CD14-positive monocyte (primary cell): ENCODE measurements around the gene ILDR1. TPM values are rescaled to one million over a fixed set of nuclear protein-coding genes. Genes with fewer than 3 reads are reported as not detected.

Experiments used
- DNase-seq, 3 donors: peaks; one replicate each; pipeline ENCODE4 v3.0.0-alpha.2; 2011 to 2022
- H2AFZ ChIP-seq: 2 replicates; pipeline ENCODE4 v1.6.0; 2012; ENCODE audit warnings: mild to moderate bottlenecking, low read depth, low read length, inconsistent platforms; ENCODE audit not compliant: insufficient read depth, poor library complexity, severe bottlenecking
- H3K27ac ChIP-seq, 2 donors: 1 replicate in 1 of 2; 2 replicates in 1 of 2; pipeline ENCODE4 v1.5.1; 2012 to 2013; ENCODE audit warnings: low read length in 2 of 2, control low read depth in 1 of 2, inconsistent platforms in 1 of 2, low read depth in 1 of 2, mild to moderate bottlenecking in 1 of 2
- H3K27me3 ChIP-seq, 2 donors: one replicate each; pipeline versions ENCODE4 v1.6.0 to v1.6.1; 2011 to 2013; ENCODE audit warnings: low read length in 2 of 2; ENCODE audit not compliant: control insufficient read depth in 2 of 2, insufficient read depth in 2 of 2
- H3K36me3 ChIP-seq, 2 donors: replicated peaks in 1 of 2; 1 replicate in 1 of 2; 2 replicates in 1 of 2; pipeline versions ENCODE4 v1.5.1 to v1.6.1; 2012 to 2013; ENCODE audit warnings: low read length in 2 of 2, control low read depth in 1 of 2, inconsistent platforms in 1 of 2, mild to moderate bottlenecking in 1 of 2; ENCODE audit not compliant: insufficient read depth in 2 of 2, control insufficient read depth in 1 of 2
- H3K4me1 ChIP-seq, 2 donors: 1 replicate in 1 of 2; 2 replicates in 1 of 2; pipeline versions ENCODE4 v1.5.1 to v1.6.1; 2012 to 2013; ENCODE audit warnings: low read length in 2 of 2, control low read depth in 1 of 2, inconsistent platforms in 1 of 2, mild to moderate bottlenecking in 1 of 2, moderate library complexity in 1 of 2; ENCODE audit not compliant: insufficient read depth in 2 of 2, control insufficient read depth in 1 of 2
- H3K4me2 ChIP-seq: replicated peaks from 2 replicates; pipeline ENCODE3; 2012; ENCODE audit warnings: low read length, moderate library complexity, mild to moderate bottlenecking; ENCODE audit not compliant: poor library complexity, severe bottlenecking; ENCODE audit errors: extremely low read depth
- H3K4me3 ChIP-seq, 3 experiments: fragments of 200-600 bp in 1 of 3; sonication (generic) in 1 of 3; replicated peaks in 1 of 3; 1 replicate in 2 of 3; 2 replicates in 1 of 3; pipeline ENCODE4 v1.5.1; 2011 to 2013; ENCODE audit warnings: low read length in 3 of 3, mild to moderate bottlenecking in 3 of 3, control low read depth in 2 of 3, low read depth in 2 of 3, inconsistent platforms in 1 of 3, moderate library complexity in 1 of 3
- H3K79me2 ChIP-seq: 2 replicates; pipeline ENCODE4 v1.6.0; 2012; ENCODE audit warnings: mild to moderate bottlenecking, control low read depth, inconsistent platforms, low read length, moderate library complexity; ENCODE audit not compliant: insufficient read depth
- H3K9ac ChIP-seq: 2 replicates; pipeline ENCODE4 v1.6.0; 2017; ENCODE audit warnings: low read length, mild to moderate bottlenecking; ENCODE audit not compliant: insufficient read depth, poor library complexity, severe bottlenecking
- H3K9me3 ChIP-seq, 2 donors: replicated peaks in 1 of 2; 1 replicate in 1 of 2; 2 replicates in 1 of 2; pipeline versions ENCODE4 v1.5.1 to v1.6.1; 2012 to 2013; ENCODE audit warnings: low read length in 2 of 2, control low read depth in 1 of 2; ENCODE audit not compliant: control insufficient read depth in 1 of 2, insufficient read depth in 1 of 2
- H4K20me1 ChIP-seq: 2 replicates; pipeline ENCODE4 v1.6.0; 2012; ENCODE audit warnings: mild to moderate bottlenecking, low read length, control low read depth, moderate library complexity; ENCODE audit not compliant: insufficient read depth
- H3K27ac Mint-ChIP-seq, 7 donors: one replicate each; pipeline ENCODE4 v1.8.0; 2020; ENCODE audit warnings: mild to moderate bottlenecking in 7 of 7, mixed read lengths in 7 of 7, moderate library complexity in 6 of 7, inconsistent platforms in 2 of 7
- H3K27me3 Mint-ChIP-seq, 3 donors: one replicate each; pipeline ENCODE4 v1.8.0; 2021 to 2022; ENCODE audit warnings: low read depth in 3 of 3, mild to moderate bottlenecking in 3 of 3, mixed read lengths in 3 of 3, moderate library complexity in 3 of 3, inconsistent platforms in 1 of 3
- H3K36me3 Mint-ChIP-seq, 2 donors: one replicate each; pipeline ENCODE4 v1.8.0; 2020; ENCODE audit warnings: mixed read lengths in 2 of 2, inconsistent platforms in 1 of 2, mild to moderate bottlenecking in 1 of 2
- H3K4me1 Mint-ChIP-seq: one replicate; pipeline ENCODE4 v1.8.0; 2020; ENCODE audit warnings: mild to moderate bottlenecking, mixed read lengths
- H3K4me3 Mint-ChIP-seq, 2 donors: one replicate each; pipeline ENCODE4 v1.8.0; 2020; ENCODE audit warnings: mild to moderate bottlenecking in 2 of 2, mixed read lengths in 2 of 2, moderate library complexity in 1 of 2
- H3K9me3 Mint-ChIP-seq, 7 donors: one replicate each; pipeline ENCODE4 v1.8.0; 2020 to 2022; ENCODE audit warnings: mixed read lengths in 7 of 7, mild to moderate bottlenecking in 6 of 7, moderate library complexity in 6 of 7, inconsistent platforms in 2 of 7
- CTCF ChIP-seq: fragments of 200-600 bp; IDR thresholded peaks from one replicate; pipeline ENCODE4 v1.8.0; 2022; ENCODE audit warnings: antibody characterized with exemption, mild to moderate bottlenecking
- WGBS: methylation state at CpG from one replicate; pipeline ENCODE4 v1.1.5; 2013; ENCODE audit warnings: missing lambda C conversion rate; ENCODE audit not compliant: insufficient coverage; 5-methylcytosine and 5-hydroxymethylcytosine counted together
- intact Hi-C, 2 donors: fragments of 100-400 bp; cut with micrococcal nuclease; formaldehyde crosslinking; loops; one replicate each; pipeline versions ENCODE4 v1.15.0 to v1.15.1; 2023
- polyA plus RNA-seq, 3 donors: library from polyadenylated mRNA; depleted of rRNA in 1 of 3; unstranded in 2 of 3; stranded (reverse) in 1 of 3; fragments of 300-500 nt in 2 of 3; fragments of >200 nt in 1 of 3; fragmentation: Illumina TruSeq in 2 of 3; gene quantifications; 1 replicate in 2 of 3; 2 replicates in 1 of 3; pipeline ENCODE4 v1.2.3, GENCODE V29; 2012 to 2021

Gene ILDR1
- polyA plus RNA-seq, 3 donors, result 0.12 to 0.28 (median 0.20) TPM

DNA sequence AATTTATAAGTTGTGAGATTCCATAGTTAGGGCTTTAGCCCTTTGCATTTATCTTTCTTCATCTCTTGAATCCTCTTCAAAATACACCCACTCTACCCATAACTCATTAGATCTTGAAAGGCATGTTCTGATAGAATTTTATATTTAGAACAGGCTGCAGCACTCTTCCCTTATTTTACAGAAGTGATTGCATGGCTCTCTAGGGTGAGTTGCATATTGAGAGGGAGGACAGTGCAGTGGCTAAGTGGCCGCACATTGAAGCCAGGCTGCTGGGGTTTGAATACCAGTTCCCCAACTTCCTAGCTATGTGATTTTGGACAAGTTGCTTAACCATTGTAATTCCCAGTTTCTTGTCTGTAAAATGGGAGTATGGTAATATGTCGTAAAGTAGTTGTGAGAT lies 35.6 kb upstream of the ILDR1 start:
- WGBS, result no CpG with 5 or more reads among the region's 2 CpGs
- Histone ChIP-seq H4K20me1 (peaks cover 6% of the 10 kb centered on the region), H3K36me3 (no peaks in the 10 kb centered on the region), H3K4me2 (peak overlapping the region; percentile 92), H3K27me3 (no peaks in the 10 kb centered on the region), H3K9ac (no peak overlapping the region), H3K9me3 (no peaks in the 10 kb centered on the region), H2AFZ (no peak overlapping the region), H3K4me3 (peak overlapping the region; percentile 72 to 98 (median 89)), H3K79me2 (peaks cover 74% of the 10 kb centered on the region), H3K4me1 (peaks cover 48 to 70% of the 10 kb centered on the region in 2 donors), H3K27ac (peak overlapping the region in 1 of 2 donors; percentile 54)
- intact Hi-C loops, result loop anchor here (5.0 to 10.0 kb wide), 4 partner anchors 35 to 175 kb away; no protein-coding TSS in a partner anchor
- H3K27ac Mint-ChIP-seq, result peak overlapping the region; percentile 18 to 99 (median 72)
- H3K4me1 Mint-ChIP-seq, result peaks cover 59% of the 10 kb centered on the region
- peaks cover 0 to 6% (median 0%) of the 10 kb centered on the region in 7 donors for H3K9me3 Mint-ChIP-seq
- TF ChIP-seq CTCF, result no peak
- DNase-seq, result peak in 2 of 3 donors; percentile 45 to 57
- H3K36me3 Mint-ChIP-seq, result peaks cover 29 to 37% of the 10 kb centered on the region in 2 donors
- H3K4me3 Mint-ChIP-seq, result peak overlapping the region; percentile 86 to 97
- H3K27me3 Mint-ChIP-seq, result peaks cover 0 to 4% (median 2%) of the 10 kb centered on the region in 3 donors

DNA sequence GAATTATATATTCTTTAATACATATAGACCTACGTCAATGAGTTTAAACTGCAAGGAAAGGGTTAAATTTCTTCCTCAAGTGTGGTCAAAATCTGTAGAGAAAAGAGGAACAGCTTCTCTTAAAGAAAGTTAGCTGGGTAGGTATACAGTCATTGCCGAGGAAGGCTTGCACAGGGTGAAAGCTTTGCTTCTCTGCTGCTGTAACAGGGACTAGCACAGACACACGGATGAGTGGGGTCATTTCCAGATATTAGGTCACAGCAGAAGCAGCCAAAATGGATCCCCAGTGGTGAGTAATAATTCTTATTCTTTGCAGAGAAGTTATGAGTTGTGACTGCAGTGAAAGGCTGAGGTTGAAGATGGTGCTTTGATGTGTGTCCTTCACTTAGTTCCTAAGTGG lies 33.2 kb upstream of the ILDR1 start, which contains the start of gene CD86:
Gene CD86, plus strand, starts transcription at position 148 of the 400 bp plus-strand sequence. Its CDS starts 128 bp downstream, at position 276.
- 0% methylated on average over 2 of the region's 3 CpGs for WGBS
- Histone ChIP-seq H2AFZ (peak within 1 kb of the TSS; percentile 15), H3K4me3 (peak within 1 kb of the TSS; percentile 72 to 98 (median 89)), H3K36me3 (no peaks in the 10 kb centered on the region), H3K9me3 (no peaks in the 10 kb centered on the region), H3K27ac (peak within 1 kb of the TSS; percentile 49 to 85), H3K79me2 (peaks cover 49% of the 10 kb centered on the region), H3K9ac (peak within 1 kb of the TSS; percentile 63), H3K27me3 (no peaks in the 10 kb centered on the region), H4K20me1 (peaks cover 6% of the 10 kb centered on the region), H3K4me1 (peaks cover 38 to 53% of the 10 kb centered on the region in 2 donors), H3K4me2 (peak within 1 kb of the TSS; percentile 92)
- Mint-ChIP-seq H3K4me1 (peaks cover 48% of the 10 kb centered on the region), H3K27ac (peak within 1 kb of the TSS; percentile 93 to 99 (median 94)), H3K9me3 (peaks cover 0 to 6% (median 0%) of the 10 kb centered on the region in 7 donors), H3K4me3 (peak within 1 kb of the TSS; percentile 94 to 97), H3K36me3 (peaks cover 23 to 26% of the 10 kb centered on the region in 2 donors), H3K27me3 (peaks cover 0 to 4% (median 2%) of the 10 kb centered on the region in 3 donors)
- intact Hi-C loops, result loop anchor here (5.0 to 10.0 kb wide), 4 partner anchors 37 to 177 kb away; no protein-coding TSS in a partner anchor
- TF ChIP-seq CTCF, result no peak
- peak; percentile 90 to 94 (median 94) for DNase-seq
